Activated CD8-positive, alpha-beta T cell treated with anti-CD3 and anti-CD28 coated beads for 36 hours (primary cell): Measurements from ENCODE around the gene KDSR. TPM values are rescaled to one million over a fixed set of nuclear protein-coding genes. Genes with fewer than 3 reads are reported as not detected.

Source experiments
- ATAC-seq: fragments of 200-7000 bp; cut with Tn5 transposase; one replicate; pipeline ENCODE4 v1.10.0; 2021; ENCODE audit warnings: mild to moderate bottlenecking, moderate library complexity
- CTCF ChIA-PET: fragments of 350-600 bp; sonication (Branson Sonifier 250); formaldehyde crosslinking; loops from one replicate; lab custom pipeline; 2021; ENCODE audit warnings: antibody characterized with exemption; lab: Charles Lee
- POLR2A ChIA-PET: fragments of 350-600 bp; sonication (Branson Sonifier 250); formaldehyde crosslinking; loops from one replicate; lab custom pipeline; 2021; ENCODE audit warnings: antibody characterized with exemption; lab: Charles Lee
- DNase-seq: peaks from one replicate; pipeline ENCODE4 v3.0.0-alpha.2; 2020
- H3K27ac Mint-ChIP-seq: one replicate; pipeline ENCODE4 v1.8.0; 2021; ENCODE audit warnings: mild to moderate bottlenecking, mixed read lengths
- H3K27me3 Mint-ChIP-seq: one replicate; pipeline ENCODE4 v1.8.0; 2021; ENCODE audit warnings: mixed read lengths
- H3K36me3 Mint-ChIP-seq: one replicate; pipeline ENCODE4 v1.8.0; 2021; ENCODE audit warnings: low read depth, mixed read lengths
- H3K4me1 Mint-ChIP-seq: one replicate; pipeline ENCODE4 v1.8.0; 2021; ENCODE audit warnings: low read depth, mixed read lengths
- H3K4me3 Mint-ChIP-seq: one replicate; pipeline ENCODE4 v1.8.0; 2021; ENCODE audit warnings: mild to moderate bottlenecking, moderate library complexity, mixed read lengths
- H3K9me3 Mint-ChIP-seq: one replicate; pipeline ENCODE4 v1.8.0; 2021; ENCODE audit warnings: mixed read lengths
- CTCF ChIP-seq: fragments of 200-600 bp; IDR thresholded peaks from one replicate; pipeline ENCODE4 v1.8.0; 2022; ENCODE audit warnings: antibody characterized with exemption, mild to moderate bottlenecking
- intact Hi-C: fragments of 100-400 bp; cut with micrococcal nuclease; formaldehyde crosslinking; loops from one replicate; pipeline ENCODE4 v1.10.0; 2022
- total RNA-seq, 2 experiments: library from RNA; stranded (reverse); gene quantifications; one replicate each; pipeline ENCODE4 v1.2.3, GENCODE V29; 2021

The KDSR gene
- total RNA-seq, 2 experiments from 2014 or later, result 53.4 TPM

- Mint-ChIP-seq H3K27ac (no peak overlapping the region), H3K36me3 (peaks cover 48% of the 10 kb centered on the region), H3K4me1 (peaks cover 37% of the 10 kb centered on the region), H3K4me3 (no peak overlapping the region), H3K27me3 (no peaks in the 10 kb centered on the region), H3K9me3 (no peaks in the 10 kb centered on the region)
- POLR2A ChIA-PET, result no interaction called here
- CTCF ChIA-PET, result interaction anchor here (0.9 to 1.3 kb wide), 2 partner anchors 18 to 76 kb away, joined by 3 read pairs; no protein-coding TSS in a partner anchor
- no peak for TF ChIP-seq CTCF
- intact Hi-C loops, result no loop called here
- ATAC-seq, result no peak
- no peak for DNase-seq
These were observed 78.7 kb downstream of the KDSR start for GRCh38 chr18:63288311-63288710.

- H3K4me3 Mint-ChIP-seq, result no peak overlapping the region
- intact Hi-C loops, result no loop called here
These were observed 79.2 kb downstream of the KDSR start for GRCh38 chr18:63287691-63288220.

GRCh38 chr18:63286926-63287325 lies 80.1 kb downstream of the KDSR start:
- no peaks in the 10 kb centered on the region for H3K9me3 Mint-ChIP-seq
- no peak for TF ChIP-seq CTCF
- peaks cover 42% of the 10 kb centered on the region for H3K36me3 Mint-ChIP-seq
- no peak for DNase-seq
- peaks cover 28% of the 10 kb centered on the region for H3K4me1 Mint-ChIP-seq
- ATAC-seq, result no peak
- no peak overlapping the region for H3K27ac Mint-ChIP-seq
- H3K4me3 Mint-ChIP-seq, result no peak overlapping the region
- CTCF ChIA-PET, result interaction anchor here (0.8 to 1.3 kb wide), 3 partner anchors 9 to 491 kb away, joined by 3 read pairs; no protein-coding TSS in a partner anchor
- POLR2A ChIA-PET, result interaction anchor here (1.5 kb wide), 1 partner anchor 15 kb away, joined by 3 read pairs; no protein-coding TSS in a partner anchor
- intact Hi-C loops, result no loop called here
- no peaks in the 10 kb centered on the region for H3K27me3 Mint-ChIP-seq

More at GRCh38 chr18:63287691-63288220, 79.2 kb downstream of the KDSR start:
- no peak for DNase-seq
- no peak for TF ChIP-seq CTCF
- H3K4me1 Mint-ChIP-seq, result peaks cover 32% of the 10 kb centered on the region
- POLR2A ChIA-PET, result interaction anchor here (0.6 kb wide), 1 partner anchor 38 kb away, joined by 3 read pairs; no protein-coding TSS in a partner anchor
- no peak overlapping the region for H3K27ac Mint-ChIP-seq
- peaks cover 46% of the 10 kb centered on the region for H3K36me3 Mint-ChIP-seq
- no peaks in the 10 kb centered on the region for H3K27me3 Mint-ChIP-seq
- CTCF ChIA-PET, result interaction anchor here (1.3 kb wide), 1 partner anchor 18 kb away, joined by 3 read pairs; no protein-coding TSS in a partner anchor
- H3K9me3 Mint-ChIP-seq, result no peaks in the 10 kb centered on the region
- ATAC-seq, result no peak

GRCh38 chr18:63284827-63285733 lies 81.9 kb downstream of the KDSR start:
- Mint-ChIP-seq H3K27me3 (no peaks in the 10 kb centered on the region), H3K9me3 (peaks cover 2% of the 10 kb centered on the region), H3K36me3 (peaks cover 41% of the 10 kb centered on the region), H3K4me3 (no peak overlapping the region), H3K4me1 (peaks cover 23% of the 10 kb centered on the region), H3K27ac (no peak overlapping the region)
- ATAC-seq (peak; percentile 33), DNase-seq (no peak)
- intact Hi-C loops, result no loop called here
- CTCF ChIA-PET, result interaction anchor here (0.9 to 1.1 kb wide), 4 partner anchors 9 to 154 kb away, joined by 3 to 4 read pairs (median 3); no protein-coding TSS in a partner anchor
- TF ChIP-seq CTCF, result no peak
- POLR2A ChIA-PET, result interaction anchor here (1.4 kb wide), 1 partner anchor 15 kb away, joined by 4 read pairs; no protein-coding TSS in a partner anchor
